PC-9 (cell line): ENCODE data around the gene AKAP6. TPM values are rescaled to one million over a fixed set of nuclear protein-coding genes. Genes with fewer than 3 reads are reported as not detected.

ENCODE experiments used
- BruUV-seq: library from RNA; stranded (reverse); fragments of 400-500 nt; replicated peaks from 2 replicates; lab custom pipeline; 2021; lab: Mats Ljungman, UMichigan
- CTCF ChIA-PET: fragments of 300-600 bp; sonication (Branson Sonifier 250); formaldehyde crosslinking; loops from one replicate; lab custom pipeline; 2022; ENCODE audit warnings: antibody characterized with exemption; lab: Charles Lee
- POLR2A ChIA-PET: fragments of 300-600 bp; sonication (Branson Sonifier 250); formaldehyde crosslinking; loops from one replicate; lab custom pipeline; 2022; ENCODE audit warnings: antibody characterized with exemption; ENCODE audit not compliant: unreplicated experiment; lab: Charles Lee
- DNase-seq, 2 experiments: peaks; one replicate each; pipeline versions ENCODE4 v3.0.0 to v3.0.0-alpha.2; 2015 to 2022; ENCODE audit warnings: mixed read lengths in 1 of 2
- H2AFZ ChIP-seq: fragments of 200-600 bp; sonication (generic); 2 replicates; pipeline ENCODE4 v1.8.1; 2017; ENCODE audit warnings: antibody characterized with exemption
- H3F3A ChIP-seq: fragments of 200-600 bp; sonication (generic); 2 replicates; pipeline ENCODE4 v1.8.1; 2017; ENCODE audit warnings: antibody characterized with exemption, mild to moderate bottlenecking, low read depth; ENCODE audit not compliant: insufficient read depth
- H3K27ac ChIP-seq: fragments of 200-600 bp; sonication (generic); 2 replicates; pipeline ENCODE4 v1.6.1; 2016; ENCODE audit warnings: mixed run types
- H3K27me3 ChIP-seq: fragments of 200-600 bp; sonication (generic); 2 replicates; pipeline ENCODE4 v1.6.1; 2016; ENCODE audit warnings: low read depth, mixed run types; ENCODE audit not compliant: insufficient read depth
- H3K36me3 ChIP-seq: fragments of 200-600 bp; sonication (generic); 2 replicates; pipeline ENCODE4 v1.6.1; 2016; ENCODE audit warnings: low read depth, mixed run types
- H3K4me1 ChIP-seq: fragments of 200-600 bp; sonication (generic); replicated peaks from 2 replicates; pipeline ENCODE4 v1.6.1; 2016; ENCODE audit warnings: mixed run types; ENCODE audit not compliant: insufficient read depth
- H3K4me2 ChIP-seq: fragments of 200-600 bp; sonication (generic); 2 replicates; pipeline ENCODE4 v1.6.1; 2017; ENCODE audit warnings: mixed run types
- H3K4me3 ChIP-seq: fragments of 200-600 bp; sonication (generic); 2 replicates; pipeline ENCODE4 v1.6.1; 2016; ENCODE audit warnings: mixed run types
- H3K79me2 ChIP-seq: fragments of 200-600 bp; sonication (generic); 2 replicates; pipeline ENCODE4 v1.6.1; 2017; ENCODE audit warnings: low read depth, mixed run types
- H3K9me2 ChIP-seq: fragments of 200-600 bp; sonication (generic); 2 replicates; pipeline ENCODE4 v1.8.1; 2017; ENCODE audit warnings: mild to moderate bottlenecking; ENCODE audit not compliant: insufficient read depth
- H3K9me3 ChIP-seq: fragments of 200-600 bp; sonication (generic); 2 replicates; pipeline ENCODE4 v1.8.1; 2016; ENCODE audit warnings: low read depth; ENCODE audit not compliant: insufficient read depth
- H4K20me1 ChIP-seq: fragments of 200-600 bp; sonication (generic); 2 replicates; pipeline ENCODE4 v1.8.1; 2017; ENCODE audit not compliant: insufficient read depth
- CTCF ChIP-seq: fragments of 200-600 bp; sonication (generic); conservative IDR thresholded peaks from 2 replicates; pipeline ENCODE4 v1.6.1; 2017; ENCODE audit warnings: mixed run types, antibody characterized with exemption, mild to moderate bottlenecking, moderate library complexity
- EZH2 ChIP-seq: fragments of 200-600 bp; sonication (generic); IDR thresholded peaks from 2 replicates; pipeline ENCODE4 v1.8.0; 2017; ENCODE audit warnings: antibody characterized with exemption, low read depth
- intact Hi-C: fragments of 100-400 bp; cut with micrococcal nuclease; formaldehyde crosslinking; loops from one replicate; pipeline ENCODE4 v1.10.0; 2022; ENCODE audit not compliant: unreplicated experiment
- total RNA-seq: library from RNA; stranded (reverse); gene quantifications from 2 replicates; pipeline ENCODE4 v1.2.3, GENCODE V29; 2021

The AKAP6 gene
- total RNA-seq, 1 experiment from 2014 or later, result 2.8 TPM

GRCh38 chr14:32821964-32822653 lies 493.0 kb downstream of the AKAP6 start:
- no peaks in the 10 kb centered on the region for H3K9me2 ChIP-seq
- H3K36me3 ChIP-seq, result no peaks in the 10 kb centered on the region
- H2AFZ ChIP-seq, result no peak overlapping the region
- intact Hi-C loops, result no loop called here
- H3K4me3 ChIP-seq, result no peak overlapping the region
- H4K20me1 ChIP-seq, result no peaks in the 10 kb centered on the region
- ChIA-PET POLR2A (no interaction called here), CTCF (no interaction called here)
- DNase-seq, result no peak
- H3K4me2 ChIP-seq, result no peak overlapping the region
- no TSS peak for BruUV-seq
- H3K79me2 ChIP-seq, result no peaks in the 10 kb centered on the region
- TF ChIP-seq EZH2 (no peak), CTCF (no peak)
- no peaks in the 10 kb centered on the region for H3K27me3 ChIP-seq
- H3F3A ChIP-seq, result no peaks in the 10 kb centered on the region
- H3K9me3 ChIP-seq, result no peaks in the 10 kb centered on the region
- no peak overlapping the region for H3K27ac ChIP-seq
- no peaks in the 10 kb centered on the region for H3K4me1 ChIP-seq

GRCh38 chr14:32823706-32824105 lies 494.6 kb downstream of the AKAP6 start:
- Histone ChIP-seq H3K27ac (no peak overlapping the region), H3K9me3 (no peaks in the 10 kb centered on the region), H3K4me2 (no peak overlapping the region), H3K27me3 (no peaks in the 10 kb centered on the region), H3K9me2 (no peaks in the 10 kb centered on the region), H4K20me1 (no peaks in the 10 kb centered on the region), H3K4me3 (no peak overlapping the region), H3K4me1 (peaks cover 1% of the 10 kb centered on the region; the same call in 1 of the 2 replicates), H3F3A (no peaks in the 10 kb centered on the region), H3K36me3 (no peaks in the 10 kb centered on the region), H2AFZ (no peak overlapping the region), H3K79me2 (no peaks in the 10 kb centered on the region)
- no peak for DNase-seq
- no peak for TF ChIP-seq CTCF
- TF ChIP-seq EZH2, result no peak
- BruUV-seq, result no TSS peak
- ChIA-PET CTCF (no interaction called here), POLR2A (no interaction called here)
- intact Hi-C loops, result no loop called here

- H4K20me1 ChIP-seq, result no peaks in the 10 kb centered on the region
- no peaks in the 10 kb centered on the region for H3F3A ChIP-seq
- no peak for DNase-seq
- no peaks in the 10 kb centered on the region for H3K79me2 ChIP-seq
- H3K4me3 ChIP-seq, result no peak overlapping the region
- intact Hi-C loops, result no loop called here
- no peaks in the 10 kb centered on the region for H3K36me3 ChIP-seq
- H3K27me3 ChIP-seq, result no peaks in the 10 kb centered on the region
- no peaks in the 10 kb centered on the region for H3K9me3 ChIP-seq
- TF ChIP-seq CTCF, result no peak
- no peak for TF ChIP-seq EZH2
- ChIA-PET CTCF (no interaction called here), POLR2A (no interaction called here)
- peaks cover 6% of the 10 kb centered on the region; the same call in 1 of the 2 replicates for H3K4me1 ChIP-seq
- no peak overlapping the region for H3K27ac ChIP-seq
- no TSS peak for BruUV-seq
- H2AFZ ChIP-seq, result no peak overlapping the region
- H3K9me2 ChIP-seq, result no peaks in the 10 kb centered on the region
- H3K4me2 ChIP-seq, result no peak overlapping the region
Observed at GRCh38 chr14:32824195-32824594, 495.1 kb downstream of the AKAP6 start.
